Fibroblast of the aortic adventitia (primary cell): ENCODE results near the gene CD33. TPM values are rescaled to one million over a fixed set of nuclear protein-coding genes. Genes with fewer than 3 reads are reported as not detected.

ENCODE experiments used
- DNase-seq: peaks from one replicate; pipeline ENCODE4 v3.0.0-alpha.2; 2010; ENCODE audit warnings: low read depth
- H3K4me3 ChIP-seq: 2 replicates; pipeline ENCODE4 v1.5.1; 2011; ENCODE audit warnings: low read depth, mild to moderate bottlenecking, control low read depth, low read length, moderate library complexity
- CTCF ChIP-seq: IDR thresholded peaks from 2 replicates; pipeline ENCODE4 v1.5.1; 2011; ENCODE audit warnings: mild to moderate bottlenecking, low read length, control low read depth, inconsistent platforms; ENCODE audit not compliant: insufficient read depth
- total RNA-seq: library from RNA; depleted of rRNA; stranded (reverse); fragments of >200 nt; gene quantifications from 2 replicates; pipeline ENCODE4 v1.2.3, GENCODE V29; 2012; ENCODE audit warnings: low replicate concordance

Gene CD33
- total RNA-seq, 1 donor, result not detected

- H3K4me3 ChIP-seq, result no peak overlapping the region
- DNase-seq, result no peak
- TF ChIP-seq CTCF, result no peak
These were observed 38.6 kb upstream of the CD33 start for GRCh38 chr19:51186323-51186722.

- no peak for DNase-seq
- TF ChIP-seq CTCF, result no peak
- no peak overlapping the region for H3K4me3 ChIP-seq
These were observed 37.3 kb upstream of the CD33 start for GRCh38 chr19:51187395-51188226.

GRCh38 chr19:51188227-51188559 lies 36.7 kb upstream of the CD33 start:
- H3K4me3 ChIP-seq, result no peak overlapping the region
- DNase-seq, result no peak
- no peak for TF ChIP-seq CTCF

GRCh38 chr19:51192689-51193088 lies 32.2 kb upstream of the CD33 start:
- TF ChIP-seq CTCF, result no peak
- no peak overlapping the region for H3K4me3 ChIP-seq
- DNase-seq, result no peak

GRCh38 chr19:51194527-51195315 lies 30.2 kb upstream of the CD33 start:
- no peak for TF ChIP-seq CTCF
- no peak for DNase-seq
- no peak overlapping the region for H3K4me3 ChIP-seq

GRCh38 chr19:51195316-51195586 lies 29.6 kb upstream of the CD33 start:
- H3K4me3 ChIP-seq, result no peak overlapping the region
- DNase-seq, result no peak
- no peak for TF ChIP-seq CTCF

- H3K4me3 ChIP-seq, result no peak overlapping the region
- no peak for DNase-seq
- no peak for TF ChIP-seq CTCF
These were observed 29.3 kb upstream of the CD33 start for GRCh38 chr19:51195616-51196015.
